PC-3 (cell line): ENCODE results near the gene VEGFC.

ENCODE experiments used
- CTCF ChIP-seq: fragments of 300-600 bp; sonication (generic); conservative IDR thresholded peaks from 2 replicates; pipeline ENCODE4 v1.5.1; 2017; ENCODE audit warnings: antibody characterized with exemption, low read depth, mild to moderate bottlenecking, low read length
- EZH2 ChIP-seq: fragments of 300-600 bp; sonication (generic); IDR thresholded peaks from one replicate; pipeline ENCODE4 v1.6.1; 2017; ENCODE audit warnings: antibody characterized with exemption, mild to moderate bottlenecking, low read length; ENCODE audit not compliant: unreplicated experiment

GRCh38 chr4:176762661-176763308, 29.9 kb downstream of the VEGFC start:
- TF ChIP-seq EZH2 (no peak), CTCF (no peak)
